Osteocyte (in vitro differentiated cells): ENCODE results near the gene MTMR12. TPM values are rescaled to one million over a fixed set of nuclear protein-coding genes. Genes with fewer than 3 reads are reported as not detected.

Experiments used
- DNase-seq: peaks from one replicate; pipeline ENCODE4 v3.0.0; 2021; ENCODE audit warnings: mixed read lengths; ENCODE audit not compliant: unreplicated experiment; ENCODE audit errors: extremely low spot score
- H3K27ac Mint-ChIP-seq: one replicate; pipeline ENCODE4 v1.8.0; 2021; ENCODE audit warnings: mild to moderate bottlenecking, mixed read lengths; ENCODE audit not compliant: unreplicated experiment
- H3K27me3 Mint-ChIP-seq: one replicate; pipeline ENCODE4 v1.8.0; 2021; ENCODE audit warnings: mixed read lengths; ENCODE audit not compliant: unreplicated experiment
- H3K36me3 Mint-ChIP-seq: one replicate; pipeline ENCODE4 v1.8.0; 2021; ENCODE audit warnings: mixed read lengths; ENCODE audit not compliant: unreplicated experiment
- H3K4me1 Mint-ChIP-seq: one replicate; pipeline ENCODE4 v1.8.0; 2021; ENCODE audit warnings: mixed read lengths; ENCODE audit not compliant: unreplicated experiment
- H3K4me3 Mint-ChIP-seq: one replicate; pipeline ENCODE4 v1.8.0; 2021; ENCODE audit warnings: mild to moderate bottlenecking, moderate library complexity, mixed read lengths; ENCODE audit not compliant: unreplicated experiment
- H3K9me3 Mint-ChIP-seq: one replicate; pipeline ENCODE4 v1.8.0; 2021; ENCODE audit warnings: mixed read lengths; ENCODE audit not compliant: unreplicated experiment
- CTCF ChIP-seq: fragments of 200-600 bp; sonication (generic); IDR thresholded peaks from 2 replicates; pipeline ENCODE4 v1.5.0; 2021; ENCODE audit warnings: antibody characterized with exemption, mild to moderate bottlenecking, moderate library complexity
- total RNA-seq: library from RNA; stranded (reverse); gene quantifications from 2 replicates; pipeline ENCODE4 v1.2.1, GENCODE V29; 2021

Gene MTMR12
- total RNA-seq, 1 donor from 2014 or later, result 23.4 TPM

- DNase-seq, result no peak
- no peaks in the 10 kb centered on the region for H3K36me3 Mint-ChIP-seq
- H3K4me1 Mint-ChIP-seq, result peaks cover 16% of the 10 kb centered on the region
These were observed 117.5 kb downstream of the MTMR12 start for GRCh38 chr5:32195265-32195664.

GRCh38 chr5:32193591-32193990, 119.1 kb downstream of the MTMR12 start:
- Mint-ChIP-seq H3K9me3 (no peaks in the 10 kb centered on the region), H3K36me3 (no peaks in the 10 kb centered on the region), H3K4me1 (peaks cover 18% of the 10 kb centered on the region), H3K27me3 (no peaks in the 10 kb centered on the region), H3K27ac (peak overlapping the region; percentile 64), H3K4me3 (peak overlapping the region; percentile 8)
- DNase-seq, result no peak
- TF ChIP-seq CTCF, result no peak

More at GRCh38 chr5:32195265-32195664, 117.5 kb downstream of the MTMR12 start:
- no peak for TF ChIP-seq CTCF
- H3K27ac Mint-ChIP-seq, result no peak overlapping the region
- H3K9me3 Mint-ChIP-seq, result no peaks in the 10 kb centered on the region
- H3K4me3 Mint-ChIP-seq, result no peak overlapping the region
- H3K27me3 Mint-ChIP-seq, result no peaks in the 10 kb centered on the region

GRCh38 chr5:32190095-32190494, 122.6 kb downstream of the MTMR12 start:
- DNase-seq, result peak; percentile 71
- no peaks in the 10 kb centered on the region for H3K9me3 Mint-ChIP-seq
- no peak overlapping the region for H3K27ac Mint-ChIP-seq
- H3K4me1 Mint-ChIP-seq, result peaks cover 18% of the 10 kb centered on the region
- H3K36me3 Mint-ChIP-seq, result no peaks in the 10 kb centered on the region
- TF ChIP-seq CTCF, result no peak
- no peak overlapping the region for H3K4me3 Mint-ChIP-seq
- no peaks in the 10 kb centered on the region for H3K27me3 Mint-ChIP-seq

- no peak for TF ChIP-seq CTCF
- Mint-ChIP-seq H3K9me3 (no peaks in the 10 kb centered on the region), H3K4me3 (no peak overlapping the region), H3K27ac (no peak overlapping the region), H3K36me3 (no peaks in the 10 kb centered on the region), H3K4me1 (peaks cover 6% of the 10 kb centered on the region), H3K27me3 (no peaks in the 10 kb centered on the region)
- DNase-seq, result no peak
These were observed 125.1 kb downstream of the MTMR12 start for GRCh38 chr5:32187675-32188074.

DNA sequence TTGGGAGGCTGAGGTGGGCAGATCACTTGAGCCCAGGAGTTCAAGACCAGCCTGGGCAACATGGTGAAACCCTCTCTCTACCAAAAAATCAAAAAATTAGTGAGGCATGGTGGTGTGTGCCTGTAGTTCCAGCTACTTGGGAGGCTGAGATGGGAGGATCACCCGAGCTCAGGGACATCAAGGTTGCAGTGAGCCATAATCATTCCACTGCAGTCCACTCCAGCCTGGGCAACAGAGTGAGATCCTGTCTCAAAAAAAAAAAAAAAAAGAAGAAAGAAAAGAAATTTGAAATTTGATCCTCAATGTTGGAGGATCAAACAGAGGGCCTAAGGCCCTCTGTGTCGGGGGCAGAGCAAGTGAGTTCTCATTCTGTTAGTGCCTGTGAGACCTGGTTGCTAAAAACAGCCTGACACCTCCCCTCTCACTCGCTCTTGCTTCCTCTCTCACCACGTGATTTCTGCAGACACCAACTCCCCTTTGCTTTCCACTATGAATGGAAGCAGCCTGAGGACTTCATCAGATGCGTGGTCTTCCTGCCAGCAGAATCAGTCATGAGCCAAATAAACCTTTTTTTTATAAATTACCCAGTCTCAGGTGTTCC, 130.2 kb downstream of the MTMR12 start:
- H3K9me3 Mint-ChIP-seq, result no peaks in the 10 kb centered on the region
- H3K27ac Mint-ChIP-seq, result no peak overlapping the region
- TF ChIP-seq CTCF, result no peak
- DNase-seq, result no peak
- H3K4me3 Mint-ChIP-seq, result no peak overlapping the region
- H3K36me3 Mint-ChIP-seq, result no peaks in the 10 kb centered on the region
- no peaks in the 10 kb centered on the region for H3K27me3 Mint-ChIP-seq
- H3K4me1 Mint-ChIP-seq, result peaks cover 1% of the 10 kb centered on the region

Other genes starting within 250 kb of the MTMR12 start
- 91.2 and 94.9 TPM in 2 replicates for gene GOLPH3, start 138.6 kb downstream of the MTMR12 start, total RNA-seq
- 85.6 and 87.1 TPM in 2 replicates for gene ZFR, start 131.8 kb upstream of the MTMR12 start, total RNA-seq